D721Med (cell line): ENCODE measurements around the gene BICD2.

Source experiments
- DNase-seq: peaks from one replicate; pipeline ENCODE4 v3.0.0; 2011; ENCODE audit warnings: low spot score; ENCODE audit not compliant: insufficient read length
- FAIRE-seq: peaks from 2 replicates; lab custom pipeline; 2011; peaks lifted over from hg19 to GRCh38; lab: Jason Lieb, UNC
- TF ChIP-seq, protein P1 (sequence below): IDR thresholded peaks from 2 replicates; pipeline ENCODE4 v1.5.1; 2012; ENCODE audit warnings: mild to moderate bottlenecking, control low read depth; ENCODE audit not compliant: insufficient read depth; ENCODE audit errors: missing control alignments

Gene BICD2

DNA sequence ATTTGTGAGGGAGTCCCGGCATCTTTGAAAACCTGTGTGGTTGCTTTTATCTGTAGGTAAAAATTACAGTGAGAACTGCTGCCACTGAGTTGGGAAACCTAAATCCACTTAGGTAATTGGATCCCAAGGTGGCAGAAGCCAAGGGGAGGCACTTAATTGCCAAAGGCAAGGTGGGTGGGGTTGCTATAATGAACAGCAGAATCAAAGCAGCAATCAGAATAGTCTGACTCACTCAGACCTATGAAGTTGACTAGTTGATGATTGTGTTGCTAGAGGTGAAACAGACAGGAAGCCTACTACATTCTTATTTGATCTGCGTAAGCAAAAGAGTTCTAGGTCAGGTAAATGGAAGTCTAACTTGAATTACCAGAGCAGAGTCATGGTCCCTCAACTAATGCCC, 17.3 kb upstream of the BICD2 start:
- TF ChIP-seq, protein P1, sequence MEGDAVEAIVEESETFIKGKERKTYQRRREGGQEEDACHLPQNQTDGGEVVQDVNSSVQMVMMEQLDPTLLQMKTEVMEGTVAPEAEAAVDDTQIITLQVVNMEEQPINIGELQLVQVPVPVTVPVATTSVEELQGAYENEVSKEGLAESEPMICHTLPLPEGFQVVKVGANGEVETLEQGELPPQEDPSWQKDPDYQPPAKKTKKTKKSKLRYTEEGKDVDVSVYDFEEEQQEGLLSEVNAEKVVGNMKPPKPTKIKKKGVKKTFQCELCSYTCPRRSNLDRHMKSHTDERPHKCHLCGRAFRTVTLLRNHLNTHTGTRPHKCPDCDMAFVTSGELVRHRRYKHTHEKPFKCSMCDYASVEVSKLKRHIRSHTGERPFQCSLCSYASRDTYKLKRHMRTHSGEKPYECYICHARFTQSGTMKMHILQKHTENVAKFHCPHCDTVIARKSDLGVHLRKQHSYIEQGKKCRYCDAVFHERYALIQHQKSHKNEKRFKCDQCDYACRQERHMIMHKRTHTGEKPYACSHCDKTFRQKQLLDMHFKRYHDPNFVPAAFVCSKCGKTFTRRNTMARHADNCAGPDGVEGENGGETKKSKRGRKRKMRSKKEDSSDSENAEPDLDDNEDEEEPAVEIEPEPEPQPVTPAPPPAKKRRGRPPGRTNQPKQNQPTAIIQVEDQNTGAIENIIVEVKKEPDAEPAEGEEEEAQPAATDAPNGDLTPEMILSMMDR = no peak
- no peak for DNase-seq
- no peak for FAIRE-seq

GRCh38 chr9:92780206-92780605, 15.6 kb upstream of the BICD2 start:
- TF ChIP-seq, protein P1 = no peak
- no peak for FAIRE-seq
- DNase-seq = no peak

GRCh38 chr9:92775466-92775865, 10.8 kb upstream of the BICD2 start:
- TF ChIP-seq, protein P1 = no peak
- no peak for FAIRE-seq
- no peak for DNase-seq

DNA sequence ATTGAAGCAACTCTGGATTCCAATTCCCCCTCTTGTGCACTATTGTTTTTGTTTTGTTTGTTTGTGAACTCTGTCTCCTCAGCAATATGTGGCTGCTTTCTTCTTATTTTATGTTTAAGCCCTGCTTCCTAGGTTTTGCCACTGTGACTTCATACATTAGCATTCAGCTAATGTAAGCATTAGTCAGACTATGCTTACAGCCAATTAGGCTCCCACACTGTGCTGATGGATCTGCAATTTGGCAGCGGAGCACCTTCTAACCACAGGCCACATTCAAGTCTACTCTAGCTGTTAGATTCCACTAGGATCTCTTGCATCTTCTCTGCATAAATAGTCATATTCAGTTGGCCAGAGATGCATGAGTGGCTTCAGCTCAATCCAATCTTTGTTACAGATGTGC, 9.6 kb upstream of the BICD2 start:
- DNase-seq (no peak), FAIRE-seq (no peak)
- TF ChIP-seq, protein P1 = no peak

- no peak for FAIRE-seq
Observed at GRCh38 chr9:92773810-92774209, 9.2 kb upstream of the BICD2 start.

GRCh38 chr9:92771309-92771708, 6.7 kb upstream of the BICD2 start:
- no peak for FAIRE-seq
- no peak for DNase-seq
- TF ChIP-seq, protein P1 = no peak

More at GRCh38 chr9:92773810-92774209, 9.2 kb upstream of the BICD2 start:
- TF ChIP-seq, protein P1 = no peak
- no peak for DNase-seq

DNA sequence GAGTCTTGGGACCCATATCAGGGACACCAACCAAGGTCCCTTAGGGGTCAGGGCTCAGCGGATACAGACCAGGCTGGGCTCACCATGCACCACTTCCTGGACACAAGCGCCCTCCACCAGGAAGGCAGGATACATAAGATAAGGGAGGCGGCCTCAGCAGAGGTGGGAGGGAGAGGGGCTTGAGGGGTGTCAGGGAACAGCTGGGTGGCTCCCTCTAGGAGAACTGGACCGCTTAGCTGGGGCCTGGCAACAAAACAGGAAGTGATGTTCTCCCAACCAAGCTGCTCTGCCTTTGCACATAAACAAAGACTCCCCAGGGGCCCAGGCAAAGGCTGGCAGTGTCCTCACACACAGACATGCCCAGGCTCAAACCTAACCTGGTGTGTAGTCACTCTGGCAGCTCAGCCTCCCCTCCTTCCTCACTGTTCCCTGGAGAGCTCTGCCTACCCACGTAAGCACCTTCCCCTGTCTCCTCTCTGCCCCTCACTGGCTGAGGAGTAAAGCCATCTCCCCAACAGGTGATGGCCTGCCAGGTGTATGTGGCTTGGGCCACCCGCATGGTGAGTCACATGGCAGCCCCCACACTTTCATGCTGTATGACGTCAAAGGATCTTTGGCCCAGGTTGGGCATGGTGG, 5.8 kb upstream of the BICD2 start:
- no peak for FAIRE-seq
- DNase-seq = no peak
- TF ChIP-seq, protein P1 = no peak
